Measurements from ENCODE around the gene ANKRD17.

Gene ANKRD17

GRCh38 chr4:73252001-73252400, 6.6 kb downstream of the ANKRD17 start:
- H3K4me3 ChIP-seq (ENCODE audit: low read depth, low read length): no peak overlapping the region
- CTCF ChIA-PET: no interaction called here
- TF ChIP-seq ZNF658 (tag by site-specific recombination; IDR thresholded peaks at IDR 0.05): no peak
- TF ChIP-seq ZNF19 (tag by site-specific recombination; IDR thresholded peaks at IDR 0.05; ENCODE audit: low read depth): no peak
- no peak for TF ChIP-seq ZNF596 (tag by site-specific recombination; IDR thresholded peaks at IDR 0.05)
- TF ChIP-seq ZNF501 (tag by site-specific recombination; IDR thresholded peaks at IDR 0.05): no peak
- no peak for TF ChIP-seq PRDM4 (tag by site-specific recombination; IDR thresholded peaks at IDR 0.05)
- no peak for TF ChIP-seq YY2 (tag by site-specific recombination; IDR thresholded peaks at IDR 0.05)
- TF ChIP-seq ZNF18 (tag by site-specific recombination; IDR thresholded peaks at IDR 0.05): no peak
- no peak for TF ChIP-seq ZNF112 (tag by site-specific recombination; IDR thresholded peaks at IDR 0.05)
- no peak for TF ChIP-seq ZBTB44 (tag by site-specific recombination; IDR thresholded peaks at IDR 0.05)
- no peaks in the 10 kb centered on the region for H3K4me1 ChIP-seq (ENCODE audit: control insufficient read depth, insufficient read depth, low read length)
- peaks cover 3 to 49% of the 10 kb centered on the region in 2 experiments; a peak in 2 of 3 replicates for H3K36me3 ChIP-seq (ENCODE audit: control insufficient read depth in 2 of 2, insufficient read depth in 1 of 2, low read length in 2 of 2)
- no peaks in the 10 kb centered on the region for H3K9me3 ChIP-seq (ENCODE audit: control insufficient read depth, insufficient read depth, low read depth, low read length)
- no peak overlapping the region for H3K27ac ChIP-seq (ENCODE audit: extremely low read depth, low read depth, low read length)
- POLR2A ChIA-PET: no interaction called here

- no peaks in the 10 kb centered on the region for H3K9me3 ChIP-seq (ENCODE audit: control insufficient read depth, insufficient read depth, low read depth, low read length)
- TF ChIP-seq ZNF26 (tag by site-specific recombination; IDR thresholded peaks at IDR 0.05) (no peak), REST (tag by site-specific recombination; IDR thresholded peaks at IDR 0.05) (no peak)
- H3K36me3 ChIP-seq (ENCODE audit: control insufficient read depth in 2 of 2, insufficient read depth in 1 of 2, low read length in 2 of 2): peaks cover 3 to 43% of the 10 kb centered on the region in 2 experiments; a peak in 2 of 3 replicates
- no peak overlapping the region for H3K4me3 ChIP-seq (ENCODE audit: low read depth, low read length)
- ChIA-PET POLR2A (no interaction called here), CTCF (interaction anchor here (0.7 to 0.9 kb wide), 2 partner anchors 9 to 139 kb away, joined by 4 read pairs; no protein-coding TSS in a partner anchor)
- H3K27ac ChIP-seq (ENCODE audit: extremely low read depth, low read depth, low read length): no peak overlapping the region
- H3K4me1 ChIP-seq (ENCODE audit: control insufficient read depth, insufficient read depth, low read length): no peaks in the 10 kb centered on the region
Measured at GRCh38 chr4:73251384-73251783, 7.2 kb downstream of the ANKRD17 start.
